Activated naive CD4-positive, alpha-beta T cell treated with anti-CD3 and anti-CD28 coated beads, Interleukin-2, amount 50 U/mL, for 72 hours (primary cell): Measurements from ENCODE around the gene SON. TPM values are rescaled to one million over a fixed set of nuclear protein-coding genes. Genes with fewer than 3 reads are reported as not detected.
"Not testable (repeated sequence)": the region's sequence is repeated elsewhere in the genome, so short reads cannot be mapped to it uniquely, and the experiment has no call there.

ENCODE experiments used
- ATAC-seq, 2 donors: fragments of 150-1000 bp; cut with Tn5 transposase; 2 replicates each; pipeline ENCODE4 v1.10.0; 2021; ENCODE audit warnings: mild to moderate bottlenecking in 2 of 2, moderate library complexity in 2 of 2
- DNase-seq, 2 donors: peaks; one replicate each; pipeline ENCODE4 v3.0.0; 2021 to 2022; ENCODE audit warnings: low spot score in 2 of 2
- H3K27ac Mint-ChIP-seq, 2 donors: one replicate each; pipeline ENCODE4 v1.8.0; 2022; ENCODE audit warnings: mild to moderate bottlenecking in 2 of 2, mixed read lengths in 2 of 2
- H3K36me3 Mint-ChIP-seq, 2 donors: one replicate each; pipeline ENCODE4 v1.8.0; 2022; ENCODE audit warnings: mixed read lengths in 2 of 2
- H3K9me3 Mint-ChIP-seq, 2 donors: one replicate each; pipeline ENCODE4 v1.8.0; 2022; ENCODE audit warnings: mixed read lengths in 2 of 2
- total RNA-seq, 2 donors: library from RNA; stranded (reverse); gene quantifications; one replicate each; pipeline ENCODE4 v1.2.3, GENCODE V29; 2022

SON gene
- total RNA-seq, 2 donors from 2014 or later = 271 to 344 TPM

GRCh38 chr21:33554236-33554981, 11.6 kb downstream of the SON start:
- DNase-seq = no peak
- Mint-ChIP-seq H3K27ac (peak overlapping the region; percentile 21 to 62), H3K9me3 (no peaks in the 10 kb centered on the region), H3K36me3 (peaks cover 57 to 80% of the 10 kb centered on the region in 2 donors)
- ATAC-seq = no peak

- DNase-seq (no peak), ATAC-seq (no peak)
- H3K9me3 Mint-ChIP-seq = no peaks in the 10 kb centered on the region
- H3K36me3 Mint-ChIP-seq = peaks cover 51 to 74% of the 10 kb centered on the region in 2 donors
- peak overlapping the region in 1 of 2 donors; percentile 21 for H3K27ac Mint-ChIP-seq
These were observed 12.1 kb downstream of the SON start for GRCh38 chr21:33554982-33555344.

GRCh38 chr21:33557447-33557846, 14.6 kb downstream of the SON start:
- H3K9me3 Mint-ChIP-seq = no peaks in the 10 kb centered on the region
- H3K27ac Mint-ChIP-seq = no peak overlapping the region
- peaks cover 50 to 78% of the 10 kb centered on the region in 2 donors for H3K36me3 Mint-ChIP-seq
- DNase-seq (no peak), ATAC-seq (no peak)

- DNase-seq = no peak
- no peak for ATAC-seq
- no peaks in the 10 kb centered on the region for H3K9me3 Mint-ChIP-seq
- peak overlapping the region in 1 of 2 donors; percentile 50 for H3K27ac Mint-ChIP-seq
- H3K36me3 Mint-ChIP-seq = peaks cover 40 to 73% of the 10 kb centered on the region in 2 donors
These were observed 16.1 kb downstream of the SON start for GRCh38 chr21:33558777-33559421.

GRCh38 chr21:33559813-33560212, 17.0 kb downstream of the SON start:
- no peak overlapping the region for H3K27ac Mint-ChIP-seq
- no peaks in the 10 kb centered on the region for H3K9me3 Mint-ChIP-seq
- DNase-seq (no peak), ATAC-seq (no peak)
- peaks cover 31 to 64% of the 10 kb centered on the region in 2 donors for H3K36me3 Mint-ChIP-seq

GRCh38 chr21:33560965-33561364, 18.1 kb downstream of the SON start:
- no peak overlapping the region for H3K27ac Mint-ChIP-seq
- ATAC-seq (no peak), DNase-seq (no peak)
- peaks cover 24 to 52% of the 10 kb centered on the region in 2 donors for H3K36me3 Mint-ChIP-seq
- H3K9me3 Mint-ChIP-seq = no peaks in the 10 kb centered on the region

- H3K27ac Mint-ChIP-seq = no peak overlapping the region
- ATAC-seq (no peak), DNase-seq (no peak)
- H3K9me3 Mint-ChIP-seq = no peaks in the 10 kb centered on the region
- H3K36me3 Mint-ChIP-seq = peaks cover 20 to 48% of the 10 kb centered on the region in 2 donors
These were observed 18.5 kb downstream of the SON start for GRCh38 chr21:33561373-33561772.

GRCh38 chr21:33562389-33562788, 19.6 kb downstream of the SON start:
- H3K9me3 Mint-ChIP-seq = no peaks in the 10 kb centered on the region
- no peak overlapping the region for H3K27ac Mint-ChIP-seq
- ATAC-seq (no peak), DNase-seq (no peak)
- H3K36me3 Mint-ChIP-seq = peaks cover 13 to 38% of the 10 kb centered on the region in 2 donors

GRCh38 chr21:33566514-33566913, 23.7 kb downstream of the SON start:
- H3K27ac Mint-ChIP-seq = peak overlapping the region in 1 of 2 donors; percentile 24
- ATAC-seq (peak in 1 of 2 donors; percentile 46), DNase-seq (no peak)
- H3K36me3 Mint-ChIP-seq = peaks cover 0 to 15% of the 10 kb centered on the region in 2 donors
- H3K9me3 Mint-ChIP-seq = no peaks in the 10 kb centered on the region

- DNase-seq (no peak), ATAC-seq (no peak)
- Mint-ChIP-seq H3K27ac (peak overlapping the region; percentile 59 to 84), H3K9me3 (no peaks in the 10 kb centered on the region), H3K36me3 (peaks cover 0 to 9% of the 10 kb centered on the region in 2 donors)
These were observed 25.1 kb downstream of the SON start for GRCh38 chr21:33567914-33568313.

- no peaks in the 10 kb centered on the region for H3K9me3 Mint-ChIP-seq
- DNase-seq = no peak
- H3K27ac Mint-ChIP-seq = peak overlapping the region in 1 of 2 donors; percentile 59
- ATAC-seq = no peak
- peaks cover 0 to 8% of the 10 kb centered on the region in 2 donors for H3K36me3 Mint-ChIP-seq
These were observed 25.6 kb downstream of the SON start for GRCh38 chr21:33568448-33568847.

- no peak for DNase-seq
- no peak for ATAC-seq
- Mint-ChIP-seq H3K27ac (peak overlapping the region in 1 of 2 donors; percentile 17), H3K36me3 (peaks cover 0 to 13% of the 10 kb centered on the region in 2 donors), H3K9me3 (no peaks in the 10 kb centered on the region)
These were observed 27.2 kb downstream of the SON start for GRCh38 chr21:33569991-33570390.

GRCh38 chr21:33572350-33572749, 29.5 kb downstream of the SON start:
- no peak overlapping the region for H3K27ac Mint-ChIP-seq
- H3K36me3 Mint-ChIP-seq = peaks cover 0 to 13% of the 10 kb centered on the region in 2 donors
- DNase-seq = no peak

GRCh38 chr21:33576741-33577141, 33.9 kb downstream of the SON start:
- H3K36me3 Mint-ChIP-seq = peaks cover under 1 to 11% of the 10 kb centered on the region in 2 donors
- H3K27ac Mint-ChIP-seq, DNase-seq, ATAC-seq, H3K9me3 Mint-ChIP-seq: not testable (repeated sequence)

More at GRCh38 chr21:33572350-33572749, 29.5 kb downstream of the SON start:
- no peaks in the 10 kb centered on the region for H3K9me3 Mint-ChIP-seq
- no peak for ATAC-seq

- H3K9me3 Mint-ChIP-seq = no peaks in the 10 kb centered on the region
- H3K36me3 Mint-ChIP-seq = peaks cover 5 to 11% of the 10 kb centered on the region in 2 donors
- peak overlapping the region in 1 of 2 donors; percentile 44 for H3K27ac Mint-ChIP-seq
- DNase-seq = no peak
- no peak for ATAC-seq
These were observed 35.4 kb downstream of the SON start for GRCh38 chr21:33578214-33578613.

- peak overlapping the region; percentile 65 to 68 for H3K27ac Mint-ChIP-seq
- no peaks in the 10 kb centered on the region for H3K9me3 Mint-ChIP-seq
- H3K36me3 Mint-ChIP-seq = peaks cover 5 to 11% of the 10 kb centered on the region in 2 donors
- ATAC-seq = peak; percentile 29 to 34
- no peak for DNase-seq
These were observed 36.2 kb downstream of the SON start for GRCh38 chr21:33578959-33579542.

- Mint-ChIP-seq H3K27ac (no peak overlapping the region), H3K36me3 (peaks cover 12 to 16% of the 10 kb centered on the region in 2 donors), H3K9me3 (no peaks in the 10 kb centered on the region)
- ATAC-seq = no peak
- no peak for DNase-seq
These were observed 41.6 kb downstream of the SON start for GRCh38 chr21:33584455-33584854.
